Measurements from ENCODE around the gene MGAT2.

DNA sequence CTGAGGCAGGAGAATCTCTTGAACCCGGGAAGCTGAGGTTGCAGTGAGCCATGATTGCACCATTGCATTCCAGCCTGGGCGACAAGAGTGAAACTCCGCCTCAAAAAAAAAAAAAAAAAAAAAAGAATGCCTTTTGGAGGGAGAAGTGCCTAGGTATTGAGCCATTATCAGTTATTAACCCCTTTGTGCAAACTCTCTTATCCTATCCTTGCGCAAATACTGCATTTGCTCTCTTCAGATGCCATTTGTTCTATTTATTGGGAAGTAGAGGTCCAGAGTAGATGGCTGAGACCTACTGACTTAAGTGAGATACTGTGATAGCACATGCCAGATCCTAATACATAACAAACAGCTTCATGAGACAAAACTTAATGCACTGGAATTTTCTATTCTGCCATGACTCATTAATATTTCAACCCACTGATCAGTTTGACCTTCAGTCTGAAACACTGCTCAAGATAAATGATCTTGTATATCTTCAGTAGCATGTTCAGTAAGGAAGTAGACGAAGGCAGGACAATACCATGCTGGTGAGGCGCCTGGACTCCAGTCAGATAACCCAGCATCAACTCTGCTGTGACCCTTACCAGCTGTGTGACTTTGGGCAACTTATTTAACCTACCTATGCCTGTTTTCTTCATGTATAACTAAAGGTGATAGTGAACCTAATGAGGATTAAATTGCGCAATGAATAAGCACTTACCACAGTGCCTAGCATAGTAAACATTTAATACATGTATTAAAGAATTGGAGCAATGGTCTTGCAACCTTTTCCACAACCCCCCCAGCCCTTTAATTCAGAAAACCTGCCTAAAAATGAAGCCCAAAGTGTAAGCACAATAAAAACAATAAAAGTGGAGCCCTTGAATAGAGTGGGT, 20.2 kb downstream of the MGAT2 start:
- TF ChIP-seq POLR2AphosphoS5 (IDR thresholded peaks at IDR 0.05; ENCODE audit: borderline replicate concordance, low read depth, low read length) (no peak), EZH2 (IDR thresholded peaks at IDR 0.05) (no peak)
